HuH-7 (cell line): ENCODE data around the gene SH2D3C.
"Not testable (repeated sequence)": the region's sequence is repeated elsewhere in the genome, so short reads cannot be mapped to it uniquely, and the experiment has no call there.

Experiments used
- DNase-seq: peaks from one replicate; pipeline ENCODE4 v3.0.0; 2011; ENCODE audit warnings: low spot score

Gene SH2D3C

GRCh38 chr9:127767410-127767809 is 11.1 kb downstream of the SH2D3C start:
- no peak for DNase-seq

GRCh38 chr9:127765418-127765817 is 13.0 kb downstream of the SH2D3C start:
- DNase-seq = no peak

- DNase-seq = peak; percentile 81
Observed at GRCh38 chr9:127763918-127764384, 14.5 kb downstream of the SH2D3C start.

GRCh38 chr9:127762111-127762676 is 16.3 kb downstream of the SH2D3C start:
- no peak for DNase-seq

GRCh38 chr9:127761491-127761956 is 16.9 kb downstream of the SH2D3C start:
- DNase-seq = no peak

GRCh38 chr9:127761061-127761460 is 17.4 kb downstream of the SH2D3C start:
- DNase-seq = no peak

- DNase-seq = no peak
Observed at GRCh38 chr9:127758843-127759242, 19.6 kb downstream of the SH2D3C start.

- not testable (repeated sequence) for DNase-seq
Observed at GRCh38 chr9:127756776-127757175, 21.7 kb downstream of the SH2D3C start.

GRCh38 chr9:127756233-127756632 is 22.2 kb downstream of the SH2D3C start:
- DNase-seq = no peak

GRCh38 chr9:127755061-127756060 is 23.1 kb downstream of the SH2D3C start:
- DNase-seq = no peak

GRCh38 chr9:127754099-127755060 is 24.1 kb downstream of the SH2D3C start:
- no peak for DNase-seq

GRCh38 chr9:127753622-127754021 is 24.8 kb downstream of the SH2D3C start:
- DNase-seq = no peak

GRCh38 chr9:127753148-127753547 is 25.3 kb downstream of the SH2D3C start:
- DNase-seq = no peak

- peak; percentile 75 for DNase-seq
Observed at GRCh38 chr9:127751269-127752054, 27.0 kb downstream of the SH2D3C start.

GRCh38 chr9:127749090-127749787 is 29.2 kb downstream of the SH2D3C start:
- DNase-seq = no peak

GRCh38 chr9:127746959-127747569 is 31.4 kb downstream of the SH2D3C start:
- DNase-seq = peak; percentile 48

GRCh38 chr9:127744398-127745110 is 33.9 kb downstream of the SH2D3C start:
- no peak for DNase-seq

- DNase-seq = peak; percentile 97
Observed at GRCh38 chr9:127742435-127743088, 35.9 kb downstream of the SH2D3C start.
